Measurements from ENCODE around the gene ZMYND10.

DNA sequence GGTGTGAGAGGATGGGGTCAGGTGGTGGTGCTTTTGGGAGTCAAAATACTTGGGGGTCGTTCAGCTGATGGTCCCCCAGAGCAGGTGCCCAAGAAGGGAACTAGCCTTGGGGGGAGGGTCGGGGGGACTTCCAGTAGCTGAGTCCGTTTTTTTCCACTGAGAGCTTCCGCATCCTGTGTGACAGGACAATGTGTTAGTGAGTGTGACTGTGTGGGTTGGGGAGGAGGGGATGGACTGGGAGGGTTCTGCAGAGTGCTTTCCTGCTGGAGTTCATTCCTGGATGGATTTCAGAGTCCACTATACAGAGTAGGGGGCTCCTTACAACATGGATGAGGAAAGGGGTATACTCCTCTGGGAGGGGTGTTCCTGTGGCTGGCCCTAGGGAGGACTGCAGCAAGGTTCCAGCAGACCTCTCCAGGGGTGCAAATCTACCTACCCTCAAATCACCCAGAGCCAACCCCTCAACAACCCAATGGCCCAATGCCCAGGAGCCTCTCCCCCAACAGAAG is 22.4 kb downstream of the ZMYND10 start:
- no peak for TF ChIP-seq CTCF (IDR thresholded peaks at IDR 0.05 in 8 of 11, conservative IDR thresholded peaks at IDR 0.05 in 3 of 11)
- no peak for TF ChIP-seq POLR2A (IDR thresholded peaks at IDR 0.05)
- no peak for TF ChIP-seq POLR2AphosphoS5 (IDR thresholded peaks at IDR 0.05)
